KMS-11 (cell line): ENCODE data around the gene RNF40.
A peak's percentile ranks its signal among the peaks of the same experiment; 100 is the strongest.

ENCODE experiments used
- H2AFZ ChIP-seq: fragments of 200-600 bp; sonication (generic); 2 replicates; pipeline ENCODE4 v1.6.1; 2016; ENCODE audit warnings: antibody characterized with exemption, mixed run types, low read depth
- H3K27ac ChIP-seq: fragments of 200-600 bp; sonication (generic); 2 replicates; pipeline ENCODE4 v1.6.1; 2016; ENCODE audit warnings: mild to moderate bottlenecking, mixed run types
- H3K27me3 ChIP-seq: fragments of 200-600 bp; sonication (generic); 2 replicates; pipeline ENCODE4 v1.6.1; 2017; ENCODE audit warnings: mild to moderate bottlenecking, low read depth, mixed run types, moderate library complexity; ENCODE audit not compliant: insufficient read depth
- H3K36me3 ChIP-seq: fragments of 200-600 bp; sonication (generic); 2 replicates; pipeline ENCODE4 v1.6.1; 2017; ENCODE audit warnings: mild to moderate bottlenecking, mixed run types; ENCODE audit not compliant: insufficient read depth
- H3K4me1 ChIP-seq: fragments of 200-600 bp; sonication (generic); 2 replicates; pipeline ENCODE4 v1.6.1; 2016; ENCODE audit warnings: mild to moderate bottlenecking, low read depth, mixed run types; ENCODE audit not compliant: poor library complexity, severe bottlenecking
- H3K4me2 ChIP-seq: fragments of 200-600 bp; sonication (generic); 2 replicates; pipeline ENCODE4 v1.7.0; 2016; ENCODE audit warnings: mild to moderate bottlenecking, mixed run types
- H3K4me3 ChIP-seq: fragments of 200-600 bp; sonication (generic); IDR thresholded peaks from 2 replicates; pipeline ENCODE4 v1.6.1; 2017; ENCODE audit warnings: low read depth, low read length, mixed read lengths; ENCODE audit not compliant: insufficient read depth
- H3K79me2 ChIP-seq: fragments of 200-600 bp; sonication (generic); 2 replicates; pipeline ENCODE4 v1.6.1; 2016; ENCODE audit warnings: low read depth, mixed run types; ENCODE audit not compliant: insufficient read depth
- H3K9ac ChIP-seq: fragments of 200-600 bp; sonication (generic); 2 replicates; pipeline ENCODE4 v1.6.1; 2016; ENCODE audit warnings: mild to moderate bottlenecking, mixed run types
- H4K20me1 ChIP-seq: fragments of 200-600 bp; sonication (generic); 2 replicates; pipeline ENCODE4 v1.6.1; 2016; ENCODE audit warnings: mild to moderate bottlenecking, mixed run types; ENCODE audit not compliant: insufficient read depth
- TF ChIP-seq, protein P1 (sequence below): fragments of 200-600 bp; sonication (generic); conservative IDR thresholded peaks from 2 replicates; pipeline ENCODE4 v1.6.1; 2017; ENCODE audit warnings: low read depth, mild to moderate bottlenecking, antibody characterized with exemption, low read length, moderate library complexity, mixed read lengths

Gene RNF40

GRCh38 chr16:30762991-30763725 lies 1.0 kb downstream of the RNF40 start:
- Histone ChIP-seq H3K9ac (peak overlapping the region; percentile 54; the same call in 1 of the 2 replicates), H2AFZ (no peak overlapping the region), H3K4me2 (peak overlapping the region; percentile 95), H3K4me3 (no peak overlapping the region), H3K79me2 (peaks cover 19% of the 10 kb centered on the region), H4K20me1 (no peaks in the 10 kb centered on the region), H3K4me1 (peaks cover 21% of the 10 kb centered on the region), H3K27me3 (no peaks in the 10 kb centered on the region), H3K36me3 (peaks cover 11% of the 10 kb centered on the region), H3K27ac (peak overlapping the region; percentile 34; the same call in 1 of the 2 replicates)
- TF ChIP-seq, protein P1, sequence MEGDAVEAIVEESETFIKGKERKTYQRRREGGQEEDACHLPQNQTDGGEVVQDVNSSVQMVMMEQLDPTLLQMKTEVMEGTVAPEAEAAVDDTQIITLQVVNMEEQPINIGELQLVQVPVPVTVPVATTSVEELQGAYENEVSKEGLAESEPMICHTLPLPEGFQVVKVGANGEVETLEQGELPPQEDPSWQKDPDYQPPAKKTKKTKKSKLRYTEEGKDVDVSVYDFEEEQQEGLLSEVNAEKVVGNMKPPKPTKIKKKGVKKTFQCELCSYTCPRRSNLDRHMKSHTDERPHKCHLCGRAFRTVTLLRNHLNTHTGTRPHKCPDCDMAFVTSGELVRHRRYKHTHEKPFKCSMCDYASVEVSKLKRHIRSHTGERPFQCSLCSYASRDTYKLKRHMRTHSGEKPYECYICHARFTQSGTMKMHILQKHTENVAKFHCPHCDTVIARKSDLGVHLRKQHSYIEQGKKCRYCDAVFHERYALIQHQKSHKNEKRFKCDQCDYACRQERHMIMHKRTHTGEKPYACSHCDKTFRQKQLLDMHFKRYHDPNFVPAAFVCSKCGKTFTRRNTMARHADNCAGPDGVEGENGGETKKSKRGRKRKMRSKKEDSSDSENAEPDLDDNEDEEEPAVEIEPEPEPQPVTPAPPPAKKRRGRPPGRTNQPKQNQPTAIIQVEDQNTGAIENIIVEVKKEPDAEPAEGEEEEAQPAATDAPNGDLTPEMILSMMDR: no peak

DNA sequence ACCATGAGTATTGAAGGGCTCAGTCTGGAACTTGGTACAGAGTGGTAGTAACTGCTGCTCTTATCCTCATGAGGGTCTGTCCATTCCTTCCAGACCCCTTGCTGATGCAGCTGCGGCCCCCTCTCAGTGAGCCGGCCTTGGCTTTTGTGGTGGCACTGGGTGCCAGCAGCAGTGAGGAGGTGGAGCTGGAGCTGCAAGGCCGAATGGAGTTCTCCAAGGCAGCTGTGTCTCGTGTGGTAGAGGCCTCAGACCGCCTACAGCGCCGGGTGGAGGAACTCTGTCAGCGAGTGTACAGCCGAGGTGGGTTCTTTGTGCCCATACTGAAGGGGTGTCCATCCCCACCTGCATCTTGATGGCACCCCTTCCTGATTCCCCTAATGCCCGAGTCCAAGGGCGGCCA lies 2.0 kb downstream of the RNF40 start:
- Histone ChIP-seq H3K27me3 (no peaks in the 10 kb centered on the region), H3K27ac (no peak overlapping the region), H3K9ac (no peak overlapping the region), H3K79me2 (peaks cover 19% of the 10 kb centered on the region), H3K4me2 (0 out of 2 replicates have a peak overlapping the region, but pooled peaks have one; percentile 95), H3K36me3 (peaks cover 17% of the 10 kb centered on the region), H2AFZ (no peak overlapping the region), H3K4me3 (no peak overlapping the region), H3K4me1 (peaks cover 21% of the 10 kb centered on the region), H4K20me1 (no peaks in the 10 kb centered on the region)
- TF ChIP-seq, protein P1: no peak

- Histone ChIP-seq H2AFZ (no peak overlapping the region), H3K36me3 (peaks cover 24% of the 10 kb centered on the region), H3K9ac (no peak overlapping the region), H4K20me1 (no peaks in the 10 kb centered on the region), H3K4me2 (no peak overlapping the region), H3K79me2 (peaks cover 19% of the 10 kb centered on the region), H3K4me1 (peaks cover 21% of the 10 kb centered on the region), H3K4me3 (no peak overlapping the region), H3K27ac (no peak overlapping the region), H3K27me3 (no peaks in the 10 kb centered on the region)
- TF ChIP-seq, protein P1: no peak
These were observed 2.8 kb downstream of the RNF40 start for GRCh38 chr16:30764816-30765465.

DNA sequence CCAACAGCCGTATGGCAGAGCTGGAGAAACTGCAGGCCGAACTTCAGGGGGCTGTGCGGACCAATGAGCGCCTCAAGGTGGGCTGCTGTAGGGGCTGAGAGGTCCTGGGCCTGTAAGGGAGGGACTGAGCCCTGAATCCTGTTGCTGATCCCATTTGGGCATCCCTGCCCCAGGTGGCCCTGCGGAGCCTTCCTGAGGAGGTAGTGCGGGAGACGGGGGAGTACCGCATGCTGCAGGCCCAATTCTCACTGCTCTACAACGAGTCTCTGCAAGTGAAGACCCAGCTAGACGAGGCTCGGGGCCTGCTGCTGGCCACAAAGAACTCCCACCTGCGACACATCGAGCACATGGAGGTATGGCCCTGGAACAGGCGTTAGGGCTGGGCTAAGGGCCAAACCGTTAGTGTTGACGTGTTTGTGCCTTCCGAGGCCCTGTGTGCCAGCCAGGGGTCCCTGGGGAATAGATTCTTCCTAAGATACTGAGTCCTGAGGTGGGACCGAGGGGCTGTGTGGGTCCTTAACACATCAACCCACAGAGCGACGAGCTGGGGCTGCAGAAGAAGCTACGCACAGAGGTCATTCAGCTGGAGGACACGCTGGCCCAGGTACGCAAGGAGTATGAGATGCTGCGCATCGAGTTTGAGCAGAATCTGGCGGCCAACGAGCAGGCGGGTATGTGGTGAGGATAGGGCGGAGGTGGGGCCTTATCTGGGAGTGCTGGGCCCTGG lies 4.2 kb downstream of the RNF40 start:
- Histone ChIP-seq H3K79me2 (peaks cover 19% of the 10 kb centered on the region), H4K20me1 (no peaks in the 10 kb centered on the region), H3K27ac (no peak overlapping the region), H3K4me1 (peaks cover 13% of the 10 kb centered on the region), H3K27me3 (no peaks in the 10 kb centered on the region), H3K4me3 (no peak overlapping the region), H3K36me3 (peaks cover 24% of the 10 kb centered on the region), H3K4me2 (no peak overlapping the region), H2AFZ (no peak overlapping the region), H3K9ac (no peak overlapping the region)
- TF ChIP-seq, protein P1: no peak
